OCI-LY7 (cell line): ENCODE results near the gene FBN1.

Source experiments
- CTCF ChIP-seq: fragments of 200-600 bp; sonication (generic); conservative IDR thresholded peaks from 2 replicates; pipeline ENCODE4 v1.5.1; 2014; ENCODE audit warnings: mild to moderate bottlenecking, antibody characterized with exemption, low read length, moderate library complexity, mixed read lengths
- EZH2phosphoT487 ChIP-seq: fragments of 200-600 bp; sonication (generic); IDR thresholded peaks from 2 replicates; pipeline ENCODE4 v1.6.1; 2018; ENCODE audit warnings: low read depth, borderline replicate concordance, mild to moderate bottlenecking, mixed run types, antibody characterized with exemption, low read length, moderate library complexity, mixed read lengths

GRCh38 chr15:48570822-48571221 is 74.7 kb downstream of the FBN1 start:
- TF ChIP-seq CTCF (no peak), EZH2phosphoT487 (no peak)
